Body of pancreas (tissue), 4 donors: ENCODE results near the gene PIP5KL1. TPM values are rescaled to one million over a fixed set of nuclear protein-coding genes. Genes with fewer than 3 reads are reported as not detected.
A peak's percentile ranks its signal among the peaks of the same experiment; 100 is the strongest.

Experiments
- ATAC-seq: fragments of 150-250 bp; one replicate; pipeline ENCODE4 v1.9.1; 2016
- DNase-seq, 4 donors: peaks; one replicate each; pipeline ENCODE4 v3.0.0-alpha.2; 2019
- H3K27ac ChIP-seq, 4 donors: fragments of 200-600 bp; sonication (generic); 1 replicate in 3 of 4; 2 replicates in 1 of 4; pipeline versions ENCODE4 v1.5.1 to v1.6.1; 2016 to 2019; ENCODE audit warnings: mild to moderate bottlenecking in 1 of 4, mixed read lengths in 1 of 4, moderate library complexity in 1 of 4
- H3K27me3 ChIP-seq, 2 donors: fragments of 200-600 bp; sonication (generic); one replicate each; pipeline ENCODE4 v1.6.0; 2016; ENCODE audit warnings: mild to moderate bottlenecking in 1 of 2
- H3K36me3 ChIP-seq, 2 donors: fragments of 200-600 bp; sonication (generic); replicated peaks in 1 of 2; 2 replicates each; pipeline ENCODE4 v1.5.1; 2016; ENCODE audit warnings: low read depth in 2 of 2; ENCODE audit not compliant: insufficient read depth in 1 of 2
- H3K4me1 ChIP-seq: fragments of 200-600 bp; sonication (generic); one replicate; pipeline ENCODE4 v1.6.0; 2016
- H3K4me3 ChIP-seq, 2 donors: fragments of 200-600 bp; sonication (generic); 1 replicate in 1 of 2; 2 replicates in 1 of 2; pipeline ENCODE4 v1.5.1; 2016 to 2019
- H3K9me3 ChIP-seq, 3 donors: fragments of 200-600 bp; sonication (generic); 1 replicate in 2 of 3; 2 replicates in 1 of 3; pipeline ENCODE4 v1.5.1; 2016
- POLR2A ChIP-seq, 3 donors: fragments of 450-650 bp; IDR thresholded peaks; one replicate each; pipeline ENCODE4 v1.6.1; 2016; ENCODE audit warnings: antibody characterized with exemption in 3 of 3, mild to moderate bottlenecking in 2 of 3
- WGBS, 2 donors: methylation state at CpG; one replicate each; pipeline ENCODE4 v1.1.5; 2017; 5-methylcytosine and 5-hydroxymethylcytosine counted together
- intact Hi-C: fragments of 100-400 bp; cut with DNase I; formaldehyde crosslinking; loops from one replicate; pipeline ENCODE4 v1.15.1; 2023
- total RNA-seq, 2 donors: library from RNA; depleted of rRNA; stranded (reverse); fragments of >200 nt; gene quantifications; one replicate each; pipeline ENCODE4 v1.1.0, GENCODE V29; 2016
- TF ChIP-seq, protein P1 (sequence below), 7 experiments: fragments of 450-650 bp in 4 of 7; fragments of 200-600 bp in 3 of 7; sonication (generic) in 3 of 7; IDR thresholded peaks; one replicate each; pipeline ENCODE4 v1.5.1; 2016 to 2019; ENCODE audit warnings: antibody characterized with exemption in 7 of 7

The PIP5KL1 gene
- total RNA-seq, 2 donors from 2014 or later, result 1.3 to 2.6 TPM

- Histone ChIP-seq H3K27ac (peak overlapping the region; percentile 80 to 86 (median 82)), H3K9me3 (no peaks in the 10 kb centered on the region), H3K36me3 (no peaks in the 10 kb centered on the region), H3K27me3 (no peaks in the 10 kb centered on the region), H3K4me3 (no peak overlapping the region), H3K4me1 (peaks cover 61% of the 10 kb centered on the region)
- intact Hi-C loops, result no loop called here
- WGBS, 2 donors, result 55 to 77% methylated on average over 8 to 13 of the region's 13 CpGs
- DNase-seq, result no peak
- ATAC-seq, result no peak
- peak in 1 of 3 donors; percentile 0 for TF ChIP-seq POLR2A (IDR thresholded peaks at IDR 0.05)
- TF ChIP-seq, protein P1, sequence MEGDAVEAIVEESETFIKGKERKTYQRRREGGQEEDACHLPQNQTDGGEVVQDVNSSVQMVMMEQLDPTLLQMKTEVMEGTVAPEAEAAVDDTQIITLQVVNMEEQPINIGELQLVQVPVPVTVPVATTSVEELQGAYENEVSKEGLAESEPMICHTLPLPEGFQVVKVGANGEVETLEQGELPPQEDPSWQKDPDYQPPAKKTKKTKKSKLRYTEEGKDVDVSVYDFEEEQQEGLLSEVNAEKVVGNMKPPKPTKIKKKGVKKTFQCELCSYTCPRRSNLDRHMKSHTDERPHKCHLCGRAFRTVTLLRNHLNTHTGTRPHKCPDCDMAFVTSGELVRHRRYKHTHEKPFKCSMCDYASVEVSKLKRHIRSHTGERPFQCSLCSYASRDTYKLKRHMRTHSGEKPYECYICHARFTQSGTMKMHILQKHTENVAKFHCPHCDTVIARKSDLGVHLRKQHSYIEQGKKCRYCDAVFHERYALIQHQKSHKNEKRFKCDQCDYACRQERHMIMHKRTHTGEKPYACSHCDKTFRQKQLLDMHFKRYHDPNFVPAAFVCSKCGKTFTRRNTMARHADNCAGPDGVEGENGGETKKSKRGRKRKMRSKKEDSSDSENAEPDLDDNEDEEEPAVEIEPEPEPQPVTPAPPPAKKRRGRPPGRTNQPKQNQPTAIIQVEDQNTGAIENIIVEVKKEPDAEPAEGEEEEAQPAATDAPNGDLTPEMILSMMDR (IDR thresholded peaks at IDR 0.05), result no peak
Measured at GRCh38 chr9:127954831-127955293, 24.3 kb upstream of the PIP5KL1 start.

DNA sequence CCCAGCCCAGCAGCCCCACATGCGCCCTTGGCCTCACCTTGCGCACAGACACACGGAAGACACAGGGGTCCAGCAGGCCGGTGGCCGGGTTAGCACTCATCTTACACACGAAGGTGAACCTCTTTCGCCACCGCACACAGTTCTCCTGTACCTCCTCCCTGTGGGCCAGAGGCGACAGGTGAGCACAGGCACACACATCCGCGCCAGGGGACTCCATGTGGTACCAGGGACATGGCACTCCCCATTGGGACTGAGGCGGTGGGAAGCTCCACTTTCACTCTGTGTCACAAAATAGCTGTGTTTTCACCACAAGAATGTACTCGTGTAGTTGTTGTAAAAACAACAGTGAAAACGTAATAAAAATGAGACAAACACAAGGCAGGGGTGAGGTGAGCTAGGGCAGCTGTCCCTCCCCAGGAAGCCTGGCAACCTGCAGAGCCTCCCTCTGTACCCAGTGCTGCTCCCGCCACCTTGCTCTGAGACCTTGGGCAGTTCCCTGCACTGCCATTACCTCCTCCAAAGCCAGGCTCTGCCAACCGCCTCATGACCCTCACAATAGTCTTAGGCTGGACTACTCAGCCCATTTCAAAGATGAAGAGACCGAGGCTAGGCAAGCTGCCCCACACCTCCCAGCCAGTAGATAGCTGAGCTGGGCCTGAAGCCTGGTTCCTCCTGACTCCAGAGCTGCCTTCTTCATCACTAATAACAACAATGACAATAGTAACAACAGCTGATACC, 23.4 kb upstream of the PIP5KL1 start:
- H3K9me3 ChIP-seq, result no peaks in the 10 kb centered on the region
- WGBS, 2 donors, result 77 to 78% methylated on average over 11 to 17 of the region's 17 CpGs
- no peaks in the 10 kb centered on the region for H3K27me3 ChIP-seq
- intact Hi-C loops, result no loop called here
- ATAC-seq (no peak), DNase-seq (no peak)
- peaks cover 68% of the 10 kb centered on the region for H3K4me1 ChIP-seq
- TF ChIP-seq POLR2A (IDR thresholded peaks at IDR 0.05), result no peak
- TF ChIP-seq, protein P1 (IDR thresholded peaks at IDR 0.05), result no peak
- peak overlapping the region; percentile 80 to 86 (median 82) for H3K27ac ChIP-seq
- no peaks in the 10 kb centered on the region for H3K36me3 ChIP-seq
- H3K4me3 ChIP-seq, result no peak overlapping the region

DNA sequence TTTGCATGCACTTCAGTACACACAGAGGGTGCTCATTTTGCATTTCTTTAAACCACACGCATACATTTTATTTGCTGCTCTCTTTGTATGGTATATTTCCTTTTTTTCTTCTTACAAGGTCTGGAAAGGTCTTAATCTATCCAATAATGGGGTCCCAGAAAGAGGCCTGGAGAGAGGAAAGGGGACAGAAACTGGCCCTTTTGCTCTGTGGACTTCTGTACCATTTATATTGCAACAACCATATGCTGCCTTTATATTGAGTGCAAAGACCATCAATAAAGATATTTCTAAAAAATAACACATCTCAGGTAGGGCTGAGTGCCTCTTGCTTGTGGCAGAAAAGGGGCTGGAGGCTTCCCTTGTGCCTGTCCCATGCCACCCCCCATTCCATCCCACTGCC, 22.6 kb upstream of the PIP5KL1 start:
- Histone ChIP-seq H3K4me3 (no peak overlapping the region), H3K36me3 (no peaks in the 10 kb centered on the region), H3K27me3 (no peaks in the 10 kb centered on the region), H3K4me1 (peaks cover 69% of the 10 kb centered on the region), H3K9me3 (no peaks in the 10 kb centered on the region), H3K27ac (peak overlapping the region in 1 of 4 donors; percentile 83)
- intact Hi-C loops, result no loop called here
- no peak for DNase-seq
- no peak for ATAC-seq
- 92 to 100% methylated on average over 1 of the region's 1 CpG for WGBS, 2 donors
- TF ChIP-seq, protein P1 (IDR thresholded peaks at IDR 0.05), result no peak
- no peak for TF ChIP-seq POLR2A (IDR thresholded peaks at IDR 0.05)

GRCh38 chr9:127950513-127951289, 20.1 kb upstream of the PIP5KL1 start:
- intact Hi-C loops, result no loop called here
- TF ChIP-seq, protein P1 (IDR thresholded peaks at IDR 0.05), result no peak
- TF ChIP-seq POLR2A (IDR thresholded peaks at IDR 0.05), result peak in 1 of 3 donors; percentile 9
- peak; percentile 76 to 89 (median 88) for DNase-seq
- H3K36me3 ChIP-seq, result no peaks in the 10 kb centered on the region
- no peak overlapping the region for H3K4me3 ChIP-seq
- no peaks in the 10 kb centered on the region for H3K27me3 ChIP-seq
- peak overlapping the region; percentile 66 to 78 (median 74) for H3K27ac ChIP-seq
- peaks cover 59% of the 10 kb centered on the region for H3K4me1 ChIP-seq
- no peaks in the 10 kb centered on the region for H3K9me3 ChIP-seq
- WGBS, 2 donors, result 20 to 32% methylated on average over 15 to 21 of the region's 21 CpGs
- ATAC-seq, result peak; percentile 76
